ENCODE measurements around the gene MBD3L2B.
A peak's percentile ranks its signal among the peaks of the same experiment; 100 is the strongest.
"Not testable (repeated sequence)": the region's sequence is repeated elsewhere in the genome, so short reads cannot be mapped to it uniquely, and the experiment has no call there.

MBD3L2B gene

GRCh38 chr19:7021331-7021730, at the start of gene MBD3L2B:
Gene MBD3L2B (minus strand): TSS chr19:7021431. CDS start chr19:7021397, 34 bp downstream.
- H3K9me3 ChIP-seq (ENCODE audit: control insufficient read depth in 1 of 2, low read length in 2 of 2); H3K27me3 ChIP-seq (ENCODE audit: control insufficient read depth in 1 of 2, insufficient read depth in 2 of 2, low read length in 2 of 2); H3K9ac ChIP-seq (ENCODE audit: low read depth in 1 of 2, low read length in 2 of 2); H3K27ac ChIP-seq (ENCODE audit: low read depth, low read length); H3K4me1 ChIP-seq (ENCODE audit: control insufficient read depth in 1 of 2, insufficient read depth in 2 of 2, low read length in 2 of 2); H3K4me3 ChIP-seq (ENCODE audit: low read depth in 1 of 2, low read length in 2 of 2); H3K36me3 ChIP-seq (ENCODE audit: control insufficient read depth in 1 of 2, insufficient read depth in 2 of 2, low read length in 2 of 2): not testable (repeated sequence)

- Histone ChIP-seq H3K27ac (ENCODE audit: low read depth, low read length) (peak overlapping the region; percentile 85), H3K4me3 (ENCODE audit: low read depth in 1 of 2, low read length in 2 of 2) (peak overlapping the region; percentile 90 to 100), H3K27me3 (ENCODE audit: control insufficient read depth in 1 of 2, insufficient read depth in 2 of 2, low read length in 2 of 2) (no peaks in the 10 kb centered on the region), H3K36me3 (ENCODE audit: control insufficient read depth in 1 of 2, insufficient read depth in 2 of 2, low read length in 2 of 2) (peaks cover 19 to 28% of the 10 kb centered on the region in 2 donors), H3K4me1 (ENCODE audit: control insufficient read depth in 1 of 2, insufficient read depth in 2 of 2, low read length in 2 of 2) (peaks cover 7 to 8% of the 10 kb centered on the region in 2 donors), H3K9me3 (ENCODE audit: control insufficient read depth in 1 of 2, low read length in 2 of 2) (peaks cover 0 to 2% of the 10 kb centered on the region in 2 donors), H3K9ac (ENCODE audit: low read depth in 1 of 2, low read length in 2 of 2) (peak overlapping the region; percentile 73 to 82)
Measured at GRCh38 chr19:7069904-7070226, 48.6 kb upstream of the MBD3L2B start.

- H3K4me3 ChIP-seq (ENCODE audit: low read depth in 1 of 2, low read length in 2 of 2): peak within 1 kb of the TSS; percentile 90 to 100
- H3K9me3 ChIP-seq (ENCODE audit: control insufficient read depth in 1 of 2, low read length in 2 of 2): no peaks in the 10 kb centered on the region
- peak within 1 kb of the TSS; percentile 73 to 82 for H3K9ac ChIP-seq (ENCODE audit: low read depth in 1 of 2, low read length in 2 of 2)
- no peaks in the 10 kb centered on the region for H3K27me3 ChIP-seq (ENCODE audit: control insufficient read depth in 1 of 2, insufficient read depth in 2 of 2, low read length in 2 of 2)
- H3K4me1 ChIP-seq (ENCODE audit: control insufficient read depth in 1 of 2, insufficient read depth in 2 of 2, low read length in 2 of 2): peaks cover 7 to 8% of the 10 kb centered on the region in 2 donors
- H3K27ac ChIP-seq (ENCODE audit: low read depth, low read length): peak within 1 kb of the TSS; percentile 85
- peaks cover 14 to 22% of the 10 kb centered on the region in 2 donors for H3K36me3 ChIP-seq (ENCODE audit: control insufficient read depth in 1 of 2, insufficient read depth in 2 of 2, low read length in 2 of 2)
Measured at GRCh38 chr19:7069042-7069903, 48.0 kb upstream of the MBD3L2B start, which contains the start of gene ZNF557. Gene ZNF557 (plus strand): TSS chr19:7069703. CDS start chr19:7075075, 5,372 bp downstream.

- Histone ChIP-seq H3K27ac (ENCODE audit: low read depth, low read length) (no peak overlapping the region), H3K4me1 (ENCODE audit: control insufficient read depth in 1 of 2, insufficient read depth in 2 of 2, low read length in 2 of 2) (peaks cover 7 to 8% of the 10 kb centered on the region in 2 donors), H3K36me3 (ENCODE audit: control insufficient read depth in 1 of 2, insufficient read depth in 2 of 2, low read length in 2 of 2) (peaks cover 10 to 18% of the 10 kb centered on the region in 2 donors), H3K27me3 (ENCODE audit: control insufficient read depth in 1 of 2, insufficient read depth in 2 of 2, low read length in 2 of 2) (no peaks in the 10 kb centered on the region), H3K4me3 (ENCODE audit: low read depth in 1 of 2, low read length in 2 of 2) (peak overlapping the region; percentile 40 to 50), H3K9me3 (ENCODE audit: control insufficient read depth in 1 of 2, low read length in 2 of 2) (no peaks in the 10 kb centered on the region), H3K9ac (ENCODE audit: low read depth in 1 of 2, low read length in 2 of 2) (no peak overlapping the region)
Measured at GRCh38 chr19:7068599-7068998, 47.4 kb upstream of the MBD3L2B start.

- Histone ChIP-seq H3K4me3 (ENCODE audit: low read depth in 1 of 2, low read length in 2 of 2) (no peak overlapping the region), H3K9ac (ENCODE audit: low read depth in 1 of 2, low read length in 2 of 2) (no peak overlapping the region), H3K27me3 (ENCODE audit: control insufficient read depth in 1 of 2, insufficient read depth in 2 of 2, low read length in 2 of 2) (no peaks in the 10 kb centered on the region), H3K27ac (ENCODE audit: low read depth, low read length) (no peak overlapping the region), H3K36me3 (ENCODE audit: control insufficient read depth in 1 of 2, insufficient read depth in 2 of 2, low read length in 2 of 2) (peaks cover 5 to 9% of the 10 kb centered on the region in 2 donors), H3K4me1 (ENCODE audit: control insufficient read depth in 1 of 2, insufficient read depth in 2 of 2, low read length in 2 of 2) (peaks cover 7 to 8% of the 10 kb centered on the region in 2 donors), H3K9me3 (ENCODE audit: control insufficient read depth in 1 of 2, low read length in 2 of 2) (no peaks in the 10 kb centered on the region)
Measured at GRCh38 chr19:7067716-7068115, 46.5 kb upstream of the MBD3L2B start.

- not testable (repeated sequence) for H3K27ac ChIP-seq (ENCODE audit: low read depth, low read length); H3K9ac ChIP-seq (ENCODE audit: low read depth in 1 of 2, low read length in 2 of 2); H3K9me3 ChIP-seq (ENCODE audit: control insufficient read depth in 1 of 2, low read length in 2 of 2); H3K4me3 ChIP-seq (ENCODE audit: low read depth in 1 of 2, low read length in 2 of 2); H3K36me3 ChIP-seq (ENCODE audit: control insufficient read depth in 1 of 2, insufficient read depth in 2 of 2, low read length in 2 of 2); H3K27me3 ChIP-seq (ENCODE audit: control insufficient read depth in 1 of 2, insufficient read depth in 2 of 2, low read length in 2 of 2); H3K4me1 ChIP-seq (ENCODE audit: control insufficient read depth in 1 of 2, insufficient read depth in 2 of 2, low read length in 2 of 2)
Measured at GRCh38 chr19:7067122-7067521, 45.9 kb upstream of the MBD3L2B start.

- no peaks in the 10 kb centered on the region for H3K9me3 ChIP-seq (ENCODE audit: control insufficient read depth in 1 of 2, low read length in 2 of 2)
- no peaks in the 10 kb centered on the region for H3K4me1 ChIP-seq (ENCODE audit: control insufficient read depth in 1 of 2, insufficient read depth in 2 of 2, low read length in 2 of 2)
- no peaks in the 10 kb centered on the region for H3K27me3 ChIP-seq (ENCODE audit: control insufficient read depth in 1 of 2, insufficient read depth in 2 of 2, low read length in 2 of 2)
- H3K36me3 ChIP-seq (ENCODE audit: control insufficient read depth in 1 of 2, insufficient read depth in 2 of 2, low read length in 2 of 2): no peaks in the 10 kb centered on the region
- no peak overlapping the region for H3K27ac ChIP-seq (ENCODE audit: low read depth, low read length)
- no peak overlapping the region for H3K9ac ChIP-seq (ENCODE audit: low read depth in 1 of 2, low read length in 2 of 2)
- no peak overlapping the region for H3K4me3 ChIP-seq (ENCODE audit: low read depth in 1 of 2, low read length in 2 of 2)
Measured at GRCh38 chr19:7063764-7064418, 42.7 kb upstream of the MBD3L2B start.

GRCh38 chr19:7063339-7063738, 42.1 kb upstream of the MBD3L2B start:
- no peaks in the 10 kb centered on the region for H3K4me1 ChIP-seq (ENCODE audit: control insufficient read depth in 1 of 2, insufficient read depth in 2 of 2, low read length in 2 of 2)
- H3K9me3 ChIP-seq (ENCODE audit: control insufficient read depth in 1 of 2, low read length in 2 of 2): no peaks in the 10 kb centered on the region
- H3K27ac ChIP-seq (ENCODE audit: low read depth, low read length): no peak overlapping the region
- H3K36me3 ChIP-seq (ENCODE audit: control insufficient read depth in 1 of 2, insufficient read depth in 2 of 2, low read length in 2 of 2): no peaks in the 10 kb centered on the region
- H3K27me3 ChIP-seq (ENCODE audit: control insufficient read depth in 1 of 2, insufficient read depth in 2 of 2, low read length in 2 of 2): no peaks in the 10 kb centered on the region
- H3K9ac ChIP-seq (ENCODE audit: low read depth in 1 of 2, low read length in 2 of 2): no peak overlapping the region
- no peak overlapping the region for H3K4me3 ChIP-seq (ENCODE audit: low read depth in 1 of 2, low read length in 2 of 2)

- not testable (repeated sequence) for H3K4me1 ChIP-seq (ENCODE audit: control insufficient read depth in 1 of 2, insufficient read depth in 2 of 2, low read length in 2 of 2); H3K9me3 ChIP-seq (ENCODE audit: control insufficient read depth in 1 of 2, low read length in 2 of 2); H3K27ac ChIP-seq (ENCODE audit: low read depth, low read length); H3K36me3 ChIP-seq (ENCODE audit: control insufficient read depth in 1 of 2, insufficient read depth in 2 of 2, low read length in 2 of 2); H3K4me3 ChIP-seq (ENCODE audit: low read depth in 1 of 2, low read length in 2 of 2); H3K9ac ChIP-seq (ENCODE audit: low read depth in 1 of 2, low read length in 2 of 2); H3K27me3 ChIP-seq (ENCODE audit: control insufficient read depth in 1 of 2, insufficient read depth in 2 of 2, low read length in 2 of 2)
Measured at GRCh38 chr19:7059977-7060376, 38.7 kb upstream of the MBD3L2B start.

- H3K27me3 ChIP-seq (ENCODE audit: control insufficient read depth in 1 of 2, insufficient read depth in 2 of 2, low read length in 2 of 2); H3K9ac ChIP-seq (ENCODE audit: low read depth in 1 of 2, low read length in 2 of 2); H3K4me3 ChIP-seq (ENCODE audit: low read depth in 1 of 2, low read length in 2 of 2); H3K4me1 ChIP-seq (ENCODE audit: control insufficient read depth in 1 of 2, insufficient read depth in 2 of 2, low read length in 2 of 2); H3K9me3 ChIP-seq (ENCODE audit: control insufficient read depth in 1 of 2, low read length in 2 of 2); H3K27ac ChIP-seq (ENCODE audit: low read depth, low read length); H3K36me3 ChIP-seq (ENCODE audit: control insufficient read depth in 1 of 2, insufficient read depth in 2 of 2, low read length in 2 of 2): not testable (repeated sequence)
Measured at GRCh38 chr19:7058576-7058975, 37.3 kb upstream of the MBD3L2B start, which contains the start of gene MBD3L3. Gene MBD3L3 (minus strand): TSS chr19:7058676. CDS start chr19:7058605, 71 bp downstream.
